Activated CD4-positive, alpha-beta T cell treated with anti-CD3 and anti-CD28 coated beads for 48 hours (primary cell): ENCODE results near the gene ZDHHC18.

Experiments used
- DNase-seq: peaks from one replicate; pipeline ENCODE4 v3.0.0-alpha.2; 2020

The ZDHHC18 gene, protein sequence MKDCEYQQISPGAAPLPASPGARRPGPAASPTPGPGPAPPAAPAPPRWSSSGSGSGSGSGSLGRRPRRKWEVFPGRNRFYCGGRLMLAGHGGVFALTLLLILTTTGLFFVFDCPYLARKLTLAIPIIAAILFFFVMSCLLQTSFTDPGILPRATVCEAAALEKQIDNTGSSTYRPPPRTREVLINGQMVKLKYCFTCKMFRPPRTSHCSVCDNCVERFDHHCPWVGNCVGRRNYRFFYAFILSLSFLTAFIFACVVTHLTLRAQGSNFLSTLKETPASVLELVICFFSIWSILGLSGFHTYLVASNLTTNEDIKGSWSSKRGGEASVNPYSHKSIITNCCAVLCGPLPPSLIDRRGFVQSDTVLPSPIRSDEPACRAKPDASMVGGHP

DNA sequence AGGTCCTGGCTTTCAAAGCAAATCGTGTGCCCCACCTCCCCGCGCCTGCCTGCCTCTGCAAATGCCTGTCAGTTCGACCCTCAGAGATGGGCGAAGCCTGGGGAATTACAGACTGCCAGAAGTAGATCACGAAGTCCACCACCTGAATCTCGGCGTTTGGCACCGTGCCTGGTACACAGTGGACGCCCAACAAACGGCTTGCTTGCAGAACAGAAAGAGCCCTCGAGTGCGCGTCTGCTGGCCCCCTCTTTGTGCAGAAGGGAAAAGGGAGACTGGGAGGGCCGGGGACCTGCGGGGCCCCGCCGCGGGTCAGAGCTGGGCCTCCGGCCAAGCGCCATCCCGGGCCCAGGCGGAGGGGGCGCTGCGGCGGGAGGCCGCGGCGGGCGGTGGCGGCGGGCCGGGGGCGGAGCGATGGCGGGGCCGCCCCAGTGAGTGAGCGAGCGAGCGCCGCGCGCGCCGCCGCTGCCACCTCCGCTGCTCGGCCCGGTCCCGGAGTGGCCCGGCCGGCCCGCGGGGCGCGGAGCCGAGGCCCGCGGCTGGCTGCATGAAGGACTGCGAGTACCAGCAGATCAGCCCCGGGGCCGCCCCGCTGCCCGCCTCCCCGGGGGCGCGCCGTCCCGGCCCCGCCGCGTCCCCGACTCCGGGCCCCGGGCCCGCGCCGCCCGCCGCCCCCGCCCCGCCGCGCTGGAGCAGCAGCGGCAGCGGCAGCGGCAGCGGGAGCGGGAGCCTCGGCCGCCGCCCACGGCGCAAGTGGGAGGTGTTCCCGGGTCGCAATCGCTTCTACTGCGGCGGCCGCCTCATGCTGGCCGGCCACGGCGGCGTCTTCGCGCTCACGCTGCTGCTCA, at the start of gene ZDHHC18:
TSS of gene ZDHHC18 (plus strand) at position 428 of the 845 bp plus-strand sequence. CDS start at position 545, 117 bp downstream.
- DNase-seq = peak; percentile 74

DNA sequence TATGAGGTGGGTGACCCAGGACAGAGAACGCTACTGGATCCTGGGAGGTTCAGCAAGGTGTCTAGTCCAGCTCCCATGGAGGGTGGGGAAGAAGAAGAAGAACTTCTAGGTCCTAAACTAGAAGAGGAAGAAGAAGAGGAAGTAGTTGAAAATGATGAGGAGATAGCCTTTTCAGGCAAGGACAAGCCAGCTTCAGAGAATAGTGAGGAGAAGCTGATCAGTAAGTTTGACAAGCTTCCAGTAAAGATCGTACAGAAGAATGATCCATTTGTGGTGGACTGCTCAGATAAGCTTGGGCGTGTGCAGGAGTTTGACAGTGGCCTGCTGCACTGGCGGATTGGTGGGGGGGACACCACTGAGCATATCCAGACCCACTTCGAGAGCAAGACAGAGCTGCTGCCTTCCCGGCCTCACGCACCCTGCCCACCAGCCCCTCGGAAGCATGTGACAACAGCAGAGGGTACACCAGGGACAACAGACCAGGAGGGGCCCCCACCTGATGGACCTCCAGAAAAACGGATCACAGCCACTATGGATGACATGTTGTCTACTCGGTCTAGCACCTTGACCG, 47.3 kb upstream of the ZDHHC18 start:
- no peak for DNase-seq

DNA sequence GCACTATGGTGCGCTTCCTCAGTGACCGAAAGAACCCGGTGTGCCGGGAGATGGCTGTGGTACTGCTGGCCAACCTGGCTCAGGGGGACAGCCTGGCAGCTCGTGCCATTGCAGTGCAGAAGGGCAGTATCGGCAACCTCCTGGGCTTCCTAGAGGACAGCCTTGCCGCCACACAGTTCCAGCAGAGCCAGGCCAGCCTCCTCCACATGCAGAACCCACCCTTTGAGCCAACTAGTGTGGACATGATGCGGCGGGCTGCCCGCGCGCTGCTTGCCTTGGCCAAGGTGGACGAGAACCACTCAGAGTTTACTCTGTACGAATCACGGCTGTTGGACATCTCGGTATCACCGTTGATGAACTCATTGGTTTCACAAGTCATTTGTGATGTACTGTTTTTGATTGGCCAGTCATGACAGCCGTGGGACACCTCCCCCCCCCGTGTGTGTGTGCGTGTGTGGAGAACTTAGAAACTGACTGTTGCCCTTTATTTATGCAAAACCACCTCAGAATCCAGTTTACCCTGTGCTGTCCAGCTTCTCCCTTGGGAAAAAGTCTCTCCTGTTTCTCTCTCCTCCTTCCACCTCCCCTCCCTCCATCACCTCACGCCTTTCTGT, 46.0 kb upstream of the ZDHHC18 start:
- no peak for DNase-seq

DNA sequence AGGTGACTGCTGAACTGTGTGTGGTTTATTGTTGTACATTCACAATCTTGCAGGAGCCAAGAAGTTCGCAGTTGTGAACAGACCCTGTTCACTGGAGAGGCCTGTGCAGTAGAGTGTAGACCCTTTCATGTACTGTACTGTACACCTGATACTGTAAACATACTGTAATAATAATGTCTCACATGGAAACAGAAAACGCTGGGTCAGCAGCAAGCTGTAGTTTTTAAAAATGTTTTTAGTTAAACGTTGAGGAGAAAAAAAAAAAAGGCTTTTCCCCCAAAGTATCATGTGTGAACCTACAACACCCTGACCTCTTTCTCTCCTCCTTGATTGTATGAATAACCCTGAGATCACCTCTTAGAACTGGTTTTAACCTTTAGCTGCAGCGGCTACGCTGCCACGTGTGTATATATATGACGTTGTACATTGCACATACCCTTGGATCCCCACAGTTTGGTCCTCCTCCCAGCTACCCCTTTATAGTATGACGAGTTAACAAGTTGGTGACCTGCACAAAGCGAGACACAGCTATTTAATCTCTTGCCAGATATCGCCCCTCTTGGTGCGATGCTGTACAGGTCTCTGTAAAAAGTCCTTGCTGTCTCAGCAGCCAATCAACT, 45.2 kb upstream of the ZDHHC18 start:
- no peak for DNase-seq

DNA sequence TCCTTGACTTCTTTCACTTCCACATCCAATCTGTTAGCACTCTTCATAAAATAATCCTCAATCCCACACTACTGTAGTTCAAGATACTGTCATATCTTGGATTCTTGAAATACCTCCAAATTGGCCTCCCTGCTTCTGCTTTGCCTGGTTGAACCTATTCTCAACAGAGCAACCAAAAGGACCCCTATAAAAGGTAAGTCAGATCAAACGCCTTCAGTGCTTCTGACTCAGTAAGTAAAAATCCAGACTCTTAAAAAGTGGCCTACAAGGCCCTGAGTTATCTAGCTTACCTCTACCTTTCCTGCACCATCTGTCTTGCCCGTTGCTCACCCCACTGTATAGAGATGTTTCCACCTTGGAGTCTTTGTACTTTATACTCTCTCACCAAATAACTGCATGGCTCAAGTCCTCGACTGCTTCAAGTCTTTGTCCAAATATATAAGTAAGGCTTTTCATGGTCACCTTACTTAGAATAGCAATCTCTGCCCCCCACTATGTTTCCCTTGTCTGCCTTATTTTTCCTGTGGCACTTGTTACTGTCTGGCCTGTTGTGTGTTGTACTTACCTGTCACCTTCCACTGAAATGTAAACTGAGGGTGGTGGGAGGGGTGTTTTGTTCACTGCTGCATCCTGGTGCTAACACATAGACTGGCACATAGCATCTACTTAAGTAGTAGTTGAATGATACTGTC, 43.8 kb upstream of the ZDHHC18 start:
- no peak for DNase-seq

DNA sequence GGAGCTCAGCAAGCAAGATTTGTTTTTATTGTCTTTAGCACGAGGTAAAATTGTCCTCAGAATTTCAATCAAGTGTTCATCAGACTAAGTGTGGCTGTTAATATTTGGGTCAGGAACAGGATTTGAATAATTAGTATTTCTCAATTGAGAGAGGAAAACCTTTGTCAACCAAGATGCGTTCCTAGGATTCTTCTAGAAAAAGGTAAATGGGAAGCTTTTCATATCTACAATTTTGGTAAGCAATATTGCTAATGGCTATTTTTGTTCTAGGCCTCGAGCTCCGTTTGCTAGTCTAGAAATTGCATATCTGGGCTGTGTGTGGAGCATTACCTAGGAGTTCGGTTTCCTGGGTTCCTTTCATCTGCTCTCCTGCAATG, 42.9 kb upstream of the ZDHHC18 start:
- no peak for DNase-seq

DNA sequence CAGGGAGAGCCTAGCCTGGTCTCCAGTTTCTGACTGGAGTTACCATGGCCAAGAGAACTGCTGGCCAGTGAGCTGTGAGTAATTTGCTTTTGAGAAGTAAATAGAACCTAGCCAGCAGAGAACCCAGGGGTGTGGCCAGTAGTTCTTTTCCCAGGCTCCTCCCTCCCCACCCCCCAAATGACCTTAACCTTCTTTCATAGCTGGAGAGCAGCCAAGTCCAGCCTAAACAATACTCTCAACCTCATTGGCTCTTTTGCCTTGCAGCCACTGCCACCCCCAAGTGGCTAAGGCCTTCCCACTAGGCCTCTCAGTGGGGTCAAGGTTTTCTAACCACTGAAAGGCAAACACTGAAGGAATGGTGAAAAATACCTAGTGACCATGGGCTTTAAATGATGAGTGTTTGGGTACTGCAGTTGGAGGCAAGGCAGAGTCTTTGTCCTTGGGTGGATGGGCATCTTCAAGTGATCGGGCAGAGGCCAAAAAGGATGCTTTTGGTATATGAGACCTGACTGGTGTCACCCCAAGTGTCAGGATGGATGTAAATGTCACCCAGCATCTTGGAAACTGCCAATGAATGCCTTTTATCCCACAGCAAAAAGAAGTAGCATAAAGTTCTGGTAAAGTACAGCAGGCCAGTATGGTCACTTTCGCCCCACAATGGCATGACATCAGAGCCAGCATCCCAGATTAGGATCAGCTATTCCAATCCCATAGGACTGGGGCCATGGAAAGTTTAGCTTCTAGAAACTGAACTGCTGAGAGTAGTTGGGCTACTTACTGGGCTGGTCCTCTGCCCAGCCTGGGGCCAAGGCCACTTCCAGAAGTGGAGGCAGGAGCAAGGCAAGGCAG, 42.2 kb upstream of the ZDHHC18 start:
- no peak for DNase-seq

DNA sequence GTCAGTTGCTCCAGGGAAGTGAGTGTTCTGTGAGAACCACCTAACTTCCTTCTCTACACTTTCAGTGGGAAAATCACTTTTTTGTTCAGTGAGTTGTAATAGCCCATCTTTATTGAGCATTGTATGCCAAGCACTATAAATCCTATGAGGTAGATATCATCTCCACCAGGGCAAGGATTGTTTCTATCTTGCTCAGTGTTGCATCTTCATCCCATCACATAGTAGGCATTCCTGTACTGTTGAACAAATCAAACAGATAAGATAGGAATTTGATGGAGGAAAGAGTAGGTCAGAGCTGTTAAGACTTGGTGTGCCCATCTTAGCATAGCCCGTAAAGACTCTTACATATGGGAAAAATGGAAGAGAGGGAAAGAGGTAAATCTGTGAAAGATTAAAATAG, 41.6 kb upstream of the ZDHHC18 start:
- no peak for DNase-seq

DNA sequence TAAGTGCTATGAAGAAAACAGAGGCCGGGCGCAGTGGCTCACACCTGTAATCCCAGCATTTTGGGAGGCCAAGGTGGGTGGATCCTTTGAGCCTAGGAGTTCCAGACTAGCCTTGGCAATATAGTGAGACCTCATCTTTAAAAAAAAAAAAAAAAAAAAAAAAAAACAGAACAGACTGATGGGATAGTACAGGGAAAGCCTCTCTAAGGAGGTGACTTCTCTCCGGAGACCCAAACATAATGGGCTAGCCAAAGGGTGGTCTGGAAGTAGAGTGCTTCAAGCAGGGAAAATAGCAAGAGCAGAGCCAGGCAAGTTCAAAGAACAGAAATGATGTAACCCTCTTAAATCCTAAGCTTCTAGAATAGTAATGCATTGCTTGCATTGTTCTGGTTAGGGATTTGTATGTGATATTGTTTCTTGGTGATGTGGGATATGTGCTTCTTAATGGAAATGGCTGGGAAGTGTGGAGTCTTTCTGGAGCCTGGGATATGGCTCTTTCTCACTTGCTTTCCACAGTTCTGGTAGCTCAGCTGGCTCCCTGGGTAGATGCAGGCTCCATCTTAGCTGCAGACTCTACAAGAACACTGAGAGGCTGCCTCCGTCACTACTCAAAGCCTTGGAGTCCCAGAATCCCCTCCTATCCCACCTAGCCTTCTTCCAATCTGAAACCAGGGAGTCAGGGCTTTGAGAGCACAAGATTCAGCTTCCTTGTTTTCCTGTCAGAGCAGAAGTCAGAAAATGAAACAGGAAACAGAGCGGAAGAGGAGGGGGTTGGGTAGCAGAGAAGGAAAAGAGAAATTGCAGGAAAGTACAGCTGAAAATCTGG, 40.7 kb upstream of the ZDHHC18 start:
- DNase-seq = no peak

DNA sequence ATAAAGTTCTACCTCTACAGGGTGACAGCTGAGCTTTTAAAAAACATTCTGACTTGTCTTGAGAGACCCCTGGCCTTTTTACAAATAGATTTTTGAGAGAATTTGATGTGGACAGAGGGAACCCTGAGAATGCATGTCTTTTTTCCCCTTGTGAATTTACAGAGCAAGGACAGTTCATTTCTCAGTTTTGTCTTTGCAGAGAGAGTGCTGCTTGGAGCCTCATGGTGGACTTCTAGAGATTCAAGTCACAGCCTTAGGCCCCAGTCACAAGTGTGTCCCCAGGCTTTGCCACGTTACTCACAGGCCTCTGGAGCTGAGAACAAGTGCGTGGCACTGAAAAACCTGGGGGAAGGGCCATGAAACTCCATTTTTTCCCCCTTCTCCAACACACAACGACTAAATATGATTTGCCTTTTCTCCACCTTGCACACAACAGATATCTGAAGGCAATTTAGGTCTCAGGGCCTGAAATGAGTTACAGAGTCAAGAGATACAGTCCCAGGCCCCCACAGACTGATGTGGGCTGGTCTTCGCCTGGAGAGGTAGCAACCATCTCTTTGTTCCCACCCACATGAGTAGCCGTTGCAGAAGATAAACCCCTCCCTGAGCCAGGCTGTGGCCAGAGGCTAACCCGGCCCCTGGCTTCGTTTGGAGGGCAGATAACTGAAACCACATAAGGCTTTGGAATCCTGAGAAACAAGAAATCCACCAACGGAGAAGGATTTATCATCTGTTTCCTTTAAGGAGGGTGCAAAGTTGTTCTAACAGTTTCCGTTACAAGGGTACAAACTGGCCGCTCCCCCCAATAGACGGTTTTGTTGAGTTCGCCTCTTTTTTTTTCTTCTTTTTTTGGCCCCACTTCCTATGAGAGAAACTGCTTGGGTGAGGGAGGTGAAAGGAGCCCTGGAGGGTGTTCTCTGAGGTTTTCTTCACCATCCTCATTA, 39.8 kb upstream of the ZDHHC18 start:
- peak; percentile 54 for DNase-seq

DNA sequence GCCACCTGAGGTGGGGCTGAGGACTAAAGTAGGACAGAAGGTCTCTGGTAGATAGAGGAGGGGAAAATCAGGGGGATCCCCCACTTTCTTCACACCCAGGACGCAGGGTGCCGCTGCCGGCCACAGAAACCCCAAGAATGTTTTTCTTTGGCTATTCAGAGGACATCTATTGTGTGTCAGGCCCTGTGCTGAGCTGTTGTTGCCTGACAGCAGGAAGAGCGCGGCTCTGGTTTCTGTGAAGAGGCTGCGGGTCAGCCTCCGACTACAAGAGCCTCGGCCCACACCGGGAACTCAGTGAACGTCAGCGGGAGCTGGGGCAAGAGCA, 39.1 kb upstream of the ZDHHC18 start:
- peak; percentile 75 for DNase-seq

DNA sequence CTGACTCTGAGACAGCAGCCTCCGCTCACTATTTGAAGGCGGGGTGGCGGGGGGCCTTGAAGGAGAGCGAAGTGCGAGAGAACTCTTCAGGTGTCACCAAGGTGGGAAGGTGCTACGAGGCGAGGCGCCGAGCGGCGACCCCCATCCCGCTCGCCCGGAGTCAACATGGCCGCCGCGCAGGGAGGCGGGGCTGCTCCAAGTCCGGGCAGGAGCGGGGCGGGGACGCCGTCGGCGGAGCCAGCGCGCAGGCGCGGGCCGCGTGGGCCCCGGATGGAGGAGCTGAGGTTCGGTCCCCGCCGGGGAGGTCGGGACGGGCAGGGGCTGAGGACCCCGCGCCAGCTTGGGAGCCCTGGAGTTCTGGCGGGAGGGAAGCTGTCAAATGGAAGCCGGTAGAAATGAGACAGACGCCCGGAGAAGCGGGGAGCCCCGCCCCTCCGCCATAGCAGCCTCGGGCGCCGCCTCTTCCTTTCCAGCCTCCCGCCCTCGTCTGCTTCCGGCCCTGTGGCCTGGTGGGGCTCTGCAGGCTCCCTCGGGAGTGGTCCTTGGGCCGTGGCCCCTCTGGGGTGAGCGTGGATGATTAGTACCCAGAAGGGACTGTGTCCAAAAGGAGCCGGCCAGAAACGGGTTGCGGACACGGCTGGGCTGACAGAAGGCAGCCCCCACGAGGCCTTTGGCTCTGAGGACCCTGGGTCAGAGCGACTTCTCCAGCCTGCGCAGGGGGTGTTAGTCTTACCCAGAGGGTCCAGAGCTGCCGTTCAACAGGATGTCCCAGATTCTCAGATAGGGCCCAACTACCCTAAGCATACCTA, 38.6 kb upstream of the ZDHHC18 start, which contains the start of gene PIGV:
TSS of gene PIGV (plus strand) at position 245 of the 809 bp plus-strand sequence. CDS start 2,866 bp downstream, outside the sequence.
- peak; percentile 91 for DNase-seq

DNA sequence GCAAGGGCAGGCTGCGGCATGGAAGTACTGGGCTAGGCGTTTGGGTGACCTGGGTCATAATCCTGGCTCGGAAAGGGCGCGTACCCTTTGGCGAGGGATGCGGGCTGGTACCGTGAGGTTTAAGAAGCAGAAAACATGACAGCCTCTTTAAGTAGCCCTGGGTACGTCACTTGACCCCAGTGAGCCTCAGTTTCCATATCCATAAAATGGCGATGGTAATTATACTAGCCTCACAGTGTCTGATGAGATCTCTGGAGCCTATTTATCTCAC, 38.0 kb upstream of the ZDHHC18 start:
- peak; percentile 42 for DNase-seq

DNA sequence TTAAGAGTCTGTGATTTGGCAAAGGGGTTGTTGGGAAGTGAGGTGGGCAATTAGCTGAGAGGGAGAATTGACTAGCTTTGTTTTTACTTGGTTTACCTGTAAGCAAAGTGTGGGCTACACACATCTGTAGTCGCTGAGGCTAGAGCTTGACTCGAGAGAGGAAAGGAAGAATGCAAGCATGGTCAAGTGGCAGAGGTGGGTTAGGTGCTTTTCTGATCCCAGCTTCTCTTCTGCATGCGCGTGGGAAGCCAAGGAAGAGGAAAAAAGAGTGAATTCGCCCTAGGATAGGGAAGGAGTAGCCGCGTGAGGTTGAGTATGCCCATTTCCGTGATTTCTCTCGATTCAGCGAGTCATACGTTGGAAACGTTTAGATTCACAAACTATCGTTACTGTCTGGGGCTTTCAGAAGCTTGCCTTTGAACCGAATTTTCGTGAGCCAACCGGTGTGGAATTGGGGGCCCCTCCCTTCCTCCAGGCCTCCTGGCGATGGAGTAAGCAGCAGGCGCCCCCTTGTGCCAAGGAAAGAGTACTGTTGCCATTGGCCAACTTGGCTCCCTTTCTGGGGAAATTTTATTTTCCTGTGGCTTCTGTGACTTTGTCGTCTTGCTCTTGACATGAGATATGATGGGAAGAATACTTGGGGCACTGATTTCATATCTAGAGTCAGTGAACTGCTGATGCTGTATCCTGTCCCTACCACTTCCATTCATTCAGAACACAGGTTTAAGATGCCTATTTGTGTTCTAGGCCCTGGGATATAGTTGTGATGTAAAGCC, 37.5 kb upstream of the ZDHHC18 start:
- DNase-seq = peak; percentile 93

DNA sequence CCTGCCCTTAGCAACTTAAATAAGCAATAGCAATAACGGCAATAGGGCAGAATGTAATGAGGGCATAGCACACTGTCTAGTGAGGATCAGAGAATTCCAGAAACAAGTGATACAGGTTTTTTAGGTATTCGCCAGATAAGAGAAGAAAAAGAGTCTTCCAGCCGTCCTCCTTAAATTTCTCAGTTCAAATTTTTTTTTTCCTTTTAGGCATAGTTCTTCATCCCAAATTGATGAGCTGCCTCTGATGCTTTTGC, 36.9 kb upstream of the ZDHHC18 start:
- no peak for DNase-seq

DNA sequence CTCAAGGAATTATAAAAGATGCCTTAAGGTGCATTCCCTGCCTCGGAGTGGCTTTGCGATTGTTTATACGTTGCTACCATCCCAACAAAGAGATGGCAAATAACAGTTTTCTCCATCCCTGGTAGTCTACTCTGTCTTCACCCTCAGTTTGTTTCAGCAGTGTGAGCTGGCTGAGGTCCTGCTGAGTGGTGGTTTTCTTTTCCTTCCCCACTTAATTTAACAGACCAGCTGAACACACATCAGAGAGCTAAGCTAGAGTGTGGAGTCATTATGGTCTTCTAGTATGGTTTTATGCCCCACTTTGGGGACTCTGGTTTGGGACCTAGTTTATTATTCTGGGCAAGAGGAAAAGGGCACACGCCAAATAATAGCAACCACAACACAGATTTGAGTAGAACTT, 36.6 kb upstream of the ZDHHC18 start:
- no peak for DNase-seq

DNA sequence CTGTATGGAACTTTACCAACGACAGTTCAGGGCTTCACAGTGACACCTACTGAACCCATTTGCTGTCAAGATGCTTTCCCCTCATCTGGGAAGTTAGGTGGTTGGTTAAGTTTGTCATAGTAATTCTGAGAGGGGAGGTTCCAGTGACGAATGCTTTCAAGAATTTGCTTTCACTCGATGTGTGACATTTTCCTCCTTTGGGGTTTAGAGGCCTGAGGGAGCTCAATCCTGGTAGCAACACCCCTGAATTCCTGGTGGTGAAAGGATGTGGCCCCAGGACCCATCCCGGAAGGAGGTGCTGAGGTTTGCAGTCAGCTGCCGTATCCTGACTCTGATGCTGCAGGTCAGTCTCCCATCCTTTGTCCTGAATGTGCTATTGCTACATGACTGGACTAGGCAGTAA, 35.9 kb upstream of the ZDHHC18 start:
- peak; percentile 37 for DNase-seq

DNA sequence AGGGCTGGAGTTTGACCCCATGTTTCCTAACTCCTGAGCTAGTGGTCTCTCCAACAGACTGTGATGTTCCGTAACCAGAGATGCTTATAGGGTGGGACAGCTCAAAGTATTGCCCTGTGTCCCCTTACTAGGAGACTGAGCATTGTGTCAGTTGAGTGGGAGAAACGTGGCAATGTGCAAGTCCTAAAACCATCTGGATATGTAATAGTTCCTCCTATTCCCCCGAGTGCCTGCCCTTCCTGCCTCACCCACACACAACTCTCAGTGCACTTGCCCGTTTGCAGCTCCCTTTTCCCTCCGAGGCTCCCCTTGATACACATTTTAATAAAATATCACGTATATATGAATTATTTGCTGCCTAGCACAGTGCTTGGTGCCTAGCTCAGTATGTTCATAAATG, 35.3 kb upstream of the ZDHHC18 start:
- no peak for DNase-seq
